HG03135 (cell line): ENCODE measurements around the gene EBP.

Source experiments
- ATAC-seq: cut with Tn5 transposase; IDR thresholded peaks from one replicate; pipeline ENCODE4 v1.9.1; 2021; ENCODE audit warnings: mild to moderate bottlenecking, moderate library complexity; ENCODE audit not compliant: unreplicated experiment

Gene EBP

GRCh38 chrX:48574270-48575266 is 53.0 kb downstream of the EBP start, which contains the start of gene RBM3:
Gene RBM3 (plus strand): TSS chrX:48574484. CDS start chrX:48575181, 697 bp downstream.
- peak; percentile 83 for ATAC-seq

GRCh38 chrX:48575642-48576041 is 54.0 kb downstream of the EBP start:
- no peak for ATAC-seq

GRCh38 chrX:48576108-48576507 is 54.5 kb downstream of the EBP start:
- no peak for ATAC-seq
